HUDEP-2 (cell line): Measurements from ENCODE around the gene ZNRF2.
"Not testable (repeated sequence)": the region's sequence is repeated elsewhere in the genome, so short reads cannot be mapped to it uniquely, and the experiment has no call there.

Source experiments
- DNase-seq, 76 experiments: peaks; one replicate each; lab custom pipeline; 2025; ENCODE audit not compliant: unreplicated experiment in 76 of 76; lab: John Stamatoyannopoulos, UW

ZNRF2 gene

DNA sequence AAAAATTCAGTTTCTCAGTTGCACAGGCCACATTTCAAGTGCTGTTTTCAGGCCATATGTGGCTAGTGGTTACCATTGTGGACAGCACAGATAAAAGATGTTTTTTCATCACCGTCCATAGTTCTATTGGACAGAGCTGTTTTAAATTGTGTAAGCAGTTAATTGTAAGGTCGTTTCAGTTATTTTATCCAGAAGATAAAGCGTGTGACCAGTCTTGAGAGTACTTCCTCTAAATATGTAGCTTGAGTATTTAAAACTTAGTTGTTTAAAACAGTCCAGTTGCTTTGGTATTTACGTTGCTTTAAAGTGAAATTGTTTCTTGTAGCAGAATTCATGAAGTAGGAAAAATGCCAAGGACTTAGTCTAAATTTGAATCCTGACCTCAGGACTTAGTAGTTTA, 66.9 kb downstream of the ZNRF2 start:
- peak in 16 of 76 experiments; percentile 6 to 55 (median 36) for DNase-seq

DNA sequence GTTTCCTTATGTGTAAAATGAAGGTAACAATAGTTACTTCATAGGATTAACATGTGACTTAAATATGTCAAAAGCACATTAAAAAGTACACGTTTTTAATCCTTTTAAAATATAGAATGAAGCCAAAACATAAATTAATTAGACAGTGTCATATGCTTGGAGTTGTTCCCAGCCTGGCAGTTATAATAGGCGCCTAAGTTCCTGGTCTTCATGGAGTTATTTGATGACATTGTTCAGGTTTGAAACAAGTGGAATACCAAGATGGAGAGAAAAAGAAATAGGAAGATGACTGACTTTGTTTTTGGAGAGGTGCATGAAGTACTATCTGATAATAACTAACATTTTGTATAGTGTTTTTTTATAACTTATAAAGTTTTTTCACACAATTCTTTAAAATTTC, 67.3 kb downstream of the ZNRF2 start:
- peak in 1 of 76 experiments; percentile 20 for DNase-seq

DNA sequence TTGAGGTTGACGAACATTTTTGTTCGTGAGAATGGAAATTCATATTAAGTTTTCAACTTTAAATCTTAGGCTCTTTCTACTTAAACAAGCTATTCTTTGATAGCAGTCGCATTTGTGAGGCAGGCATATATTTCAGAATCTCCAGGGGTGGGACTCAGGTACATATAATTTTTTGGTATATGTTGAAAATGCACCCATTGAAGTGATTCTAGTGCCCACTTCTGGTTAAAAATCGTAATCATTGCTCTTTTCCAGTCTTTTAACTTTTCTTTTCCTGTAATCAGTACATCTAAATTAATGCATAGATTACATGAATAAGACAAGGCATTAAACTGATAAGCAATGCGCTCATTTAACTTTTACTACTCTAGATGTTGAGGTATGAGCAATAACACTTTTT, 67.8 kb downstream of the ZNRF2 start:
- DNase-seq: peak in 5 of 76 experiments; percentile 7 to 27 (median 20)

DNA sequence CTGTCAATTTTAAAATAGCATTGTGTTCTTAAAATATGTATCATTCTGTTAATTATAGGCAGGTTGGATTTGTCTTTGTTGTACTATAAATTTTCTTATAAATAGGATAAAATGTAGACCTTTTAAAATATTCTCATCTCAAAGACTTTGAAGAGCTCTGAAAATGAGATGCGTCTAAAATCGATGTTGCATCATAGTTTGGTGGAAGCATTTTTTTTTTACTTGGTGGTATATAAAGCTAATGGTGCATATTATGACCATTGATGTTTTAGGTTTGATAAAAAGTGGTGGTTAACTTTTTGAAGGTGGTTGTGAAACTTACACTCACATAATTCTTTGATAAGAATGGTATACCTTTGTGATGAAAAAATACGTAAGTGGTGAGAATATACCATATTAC, 69.1 kb downstream of the ZNRF2 start:
- no peak for DNase-seq

DNA sequence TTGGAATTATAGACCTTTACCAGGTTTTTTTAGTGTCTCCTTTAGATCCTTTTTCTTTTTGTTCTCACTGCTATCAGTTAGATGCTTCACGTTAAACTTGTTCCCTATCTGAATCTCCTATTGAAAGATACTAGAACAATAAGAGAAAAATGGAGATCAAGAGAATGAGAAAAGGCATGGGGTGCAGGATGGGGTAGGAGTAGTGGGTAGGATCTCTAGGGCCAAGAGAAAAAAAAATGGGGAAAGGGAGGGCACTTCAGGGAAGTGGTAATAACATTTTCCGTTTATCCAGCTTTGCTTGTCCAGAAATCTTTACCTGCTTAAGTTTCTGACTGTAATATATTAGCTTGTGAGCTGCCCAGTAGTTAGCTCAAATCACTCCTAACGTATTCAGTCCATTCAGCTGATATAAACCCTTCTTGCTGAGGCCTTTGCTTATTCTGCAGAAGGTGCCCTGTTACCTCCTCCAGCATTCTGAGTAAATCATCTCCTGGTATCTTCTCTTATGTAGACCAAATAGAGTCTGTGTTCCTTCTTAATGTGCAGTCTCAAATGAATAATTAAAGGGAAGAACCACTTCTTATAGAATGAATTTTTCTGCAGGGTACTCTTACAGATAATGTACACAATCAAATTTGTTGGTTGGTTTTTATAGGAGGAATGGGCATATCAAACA, 69.7 kb downstream of the ZNRF2 start:
- DNase-seq: no peak

DNA sequence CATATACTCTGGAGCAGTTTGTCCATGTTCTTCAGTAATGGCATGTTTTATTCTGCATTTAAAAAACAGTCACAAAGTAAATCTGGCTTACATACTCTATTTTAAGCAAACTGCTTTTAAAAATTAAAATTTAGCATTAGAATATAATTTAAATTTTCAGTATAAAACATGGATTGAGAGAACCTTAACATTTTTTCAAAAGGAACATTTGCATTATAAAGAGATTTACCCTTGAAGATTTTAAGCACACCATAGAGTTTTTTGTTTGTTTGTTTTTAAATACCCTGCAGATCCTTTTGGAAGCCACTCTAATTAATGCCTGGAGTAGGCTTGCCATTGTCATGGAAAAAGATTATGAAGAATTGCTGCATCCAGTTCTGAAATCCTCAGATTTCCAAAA, 70.4 kb downstream of the ZNRF2 start:
- no peak for DNase-seq

DNA sequence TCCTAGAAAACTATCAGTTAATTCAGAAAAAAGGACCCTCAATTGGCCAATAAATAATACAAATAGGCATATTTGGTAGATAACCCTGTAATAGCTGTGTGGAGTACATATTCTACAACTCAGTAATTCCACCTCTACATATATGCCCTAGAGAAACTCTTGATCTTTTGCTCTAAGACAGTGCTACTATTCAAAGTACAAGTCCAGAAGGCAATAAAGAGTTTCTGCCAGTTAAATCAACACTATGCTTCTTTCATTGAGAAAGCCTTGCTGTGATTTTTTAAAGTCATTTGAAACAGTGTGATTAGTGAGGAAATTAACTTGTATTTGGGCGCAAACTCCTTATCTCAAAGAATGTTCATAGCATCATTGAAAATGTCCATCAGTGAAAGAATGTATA, 75.6 kb downstream of the ZNRF2 start:
- no peak for DNase-seq

DNA sequence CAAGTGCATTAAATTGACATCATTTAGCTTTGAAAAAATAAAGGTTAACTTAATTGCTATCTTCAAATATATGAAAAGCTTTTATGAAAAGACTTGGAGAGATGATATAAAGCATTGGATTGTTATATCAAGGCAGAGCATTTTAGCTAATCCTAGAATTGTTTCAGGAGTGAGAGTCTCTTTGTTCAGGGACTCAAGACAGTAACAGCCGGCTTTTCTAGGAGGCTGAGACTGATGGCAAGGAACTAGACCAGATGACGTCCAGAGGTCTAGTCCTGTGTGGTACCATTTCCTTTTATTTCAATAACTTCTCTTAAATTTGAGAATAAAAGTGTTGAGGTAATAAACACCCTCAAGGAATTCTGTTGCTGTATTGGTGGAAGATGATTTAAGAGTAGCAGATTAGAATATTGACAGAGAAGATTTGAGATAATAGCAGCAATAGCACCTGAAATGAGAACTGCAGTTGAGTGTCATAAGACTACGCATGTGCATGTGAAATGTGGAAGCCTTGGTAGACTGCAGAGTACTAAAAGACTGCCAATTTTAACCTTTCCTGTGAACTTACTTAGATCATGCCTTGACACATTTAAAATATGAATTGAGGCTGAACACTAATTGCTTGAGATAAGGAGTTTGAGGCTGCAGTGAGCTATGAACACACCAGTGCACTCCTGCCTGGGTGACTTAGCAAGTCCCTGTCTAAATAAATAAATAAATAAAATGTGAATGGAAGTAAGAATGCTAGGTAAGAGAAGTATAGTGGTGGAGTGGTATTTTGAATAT, 79.6 kb downstream of the ZNRF2 start:
- peak in 6 of 76 experiments; percentile 2 to 32 (median 6) for DNase-seq

DNA sequence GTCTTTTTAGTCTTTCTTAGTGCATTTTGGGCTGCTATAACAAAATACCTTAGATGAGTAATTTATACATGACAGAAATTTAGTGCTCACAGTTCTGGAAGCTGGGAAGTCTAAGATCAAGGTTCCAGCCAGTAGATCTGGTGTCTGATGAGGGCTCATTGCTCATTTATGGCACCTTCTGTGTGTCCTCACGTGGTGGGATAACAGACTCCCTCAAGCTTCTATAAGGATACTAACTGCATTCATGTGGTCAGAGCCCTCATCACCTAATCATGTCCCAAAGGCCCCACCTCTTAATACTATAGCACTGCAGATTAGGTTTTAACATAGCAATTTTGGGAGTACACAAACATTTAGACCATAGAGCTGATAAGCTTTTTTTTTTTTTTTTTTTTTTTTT, 80.4 kb downstream of the ZNRF2 start:
- DNase-seq: no peak

DNA sequence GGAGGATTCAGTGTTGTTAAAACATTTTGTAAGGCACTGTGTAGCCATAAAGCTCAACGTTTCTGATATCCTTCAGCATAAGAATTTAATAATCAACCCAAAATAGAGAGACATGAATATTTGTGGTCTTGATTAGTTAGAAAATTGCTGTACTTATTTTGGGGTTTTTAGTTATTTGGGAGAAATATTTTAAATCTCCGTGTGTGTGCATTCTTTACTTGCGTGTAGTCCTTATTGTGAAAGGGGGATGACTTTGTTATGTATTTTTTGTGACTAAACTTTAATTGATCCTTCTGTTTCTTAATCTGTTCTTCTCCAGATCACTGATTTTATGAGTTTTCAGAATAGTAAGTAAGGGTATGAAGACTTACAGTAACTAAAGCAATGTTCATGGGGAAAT, 81.2 kb downstream of the ZNRF2 start:
- DNase-seq: no peak

DNA sequence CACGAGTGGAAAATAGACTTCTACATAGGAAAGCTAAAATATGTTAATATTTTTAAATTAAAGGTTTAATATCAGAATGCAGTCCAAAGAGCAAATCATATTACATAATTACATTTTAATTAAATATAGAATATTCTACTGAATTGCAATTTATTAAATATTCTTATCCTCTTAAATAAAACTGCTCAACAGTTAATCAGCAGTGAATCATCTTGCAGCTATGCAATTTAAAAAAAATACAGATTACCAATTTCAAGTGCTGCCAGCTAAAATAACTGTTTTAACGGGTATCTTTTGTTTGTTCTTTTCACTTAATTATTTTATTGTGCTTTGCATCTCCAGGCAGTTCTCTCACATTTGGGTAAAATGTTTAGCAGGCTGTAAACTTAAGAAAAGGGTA, 82.2 kb downstream of the ZNRF2 start:
- no peak for DNase-seq

DNA sequence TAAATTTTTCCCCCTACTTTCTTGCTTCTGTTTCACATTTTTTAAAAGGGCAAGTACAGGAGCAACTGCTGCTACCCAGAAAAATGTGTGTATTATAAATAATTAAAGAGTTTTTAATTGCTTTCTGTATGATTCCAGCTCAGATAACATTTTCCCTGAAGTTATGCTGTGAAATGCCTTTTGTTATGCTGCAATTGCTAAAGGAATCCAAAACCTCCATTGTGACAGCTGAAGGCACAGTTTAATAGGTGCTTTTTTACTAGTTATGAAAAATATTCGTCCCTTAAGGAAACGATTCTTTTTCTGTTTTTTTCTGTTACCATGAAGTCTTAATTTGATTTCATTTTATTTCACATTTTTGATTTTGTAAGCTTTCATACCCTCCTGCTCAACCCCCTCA, 83.2 kb downstream of the ZNRF2 start:
- no peak for DNase-seq

DNA sequence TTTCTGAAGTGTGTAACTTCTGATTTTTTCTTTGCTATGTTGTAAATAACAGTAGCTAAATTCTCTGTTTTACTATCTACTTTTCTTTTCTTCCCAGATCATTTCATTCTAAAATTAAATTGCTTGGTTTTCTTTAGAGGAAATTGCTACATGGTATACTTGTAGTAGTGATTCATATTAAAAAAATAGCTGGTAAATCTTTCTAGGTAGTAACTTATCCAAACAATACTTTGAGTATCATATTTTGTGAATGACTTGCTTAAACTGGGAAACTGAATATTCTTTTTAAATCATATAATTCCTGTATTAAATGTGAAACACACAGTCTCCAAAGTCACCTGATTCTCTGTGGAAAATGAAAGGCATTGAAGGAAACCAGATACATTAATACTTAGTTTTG, 85.5 kb downstream of the ZNRF2 start:
- DNase-seq: no peak

DNA sequence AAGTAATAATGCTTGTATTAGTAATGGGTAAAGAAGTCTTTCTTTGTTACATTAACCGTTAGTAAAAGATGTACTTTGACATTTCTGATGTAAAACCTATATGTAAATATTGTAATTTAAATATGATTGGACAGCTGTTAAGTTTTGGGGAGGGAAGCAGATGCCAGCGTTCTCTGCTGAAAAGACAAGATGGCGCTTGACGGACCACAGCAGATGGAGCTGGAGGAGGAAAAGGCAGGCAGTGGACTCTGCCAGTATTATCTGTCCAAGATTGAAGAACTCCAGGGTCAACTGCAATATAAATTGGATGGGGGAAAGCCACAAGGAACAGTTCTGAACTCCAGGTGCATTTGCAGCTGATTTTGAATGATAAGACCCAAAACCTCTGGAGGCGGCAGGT, 86.9 kb downstream of the ZNRF2 start:
- DNase-seq: no peak

DNA sequence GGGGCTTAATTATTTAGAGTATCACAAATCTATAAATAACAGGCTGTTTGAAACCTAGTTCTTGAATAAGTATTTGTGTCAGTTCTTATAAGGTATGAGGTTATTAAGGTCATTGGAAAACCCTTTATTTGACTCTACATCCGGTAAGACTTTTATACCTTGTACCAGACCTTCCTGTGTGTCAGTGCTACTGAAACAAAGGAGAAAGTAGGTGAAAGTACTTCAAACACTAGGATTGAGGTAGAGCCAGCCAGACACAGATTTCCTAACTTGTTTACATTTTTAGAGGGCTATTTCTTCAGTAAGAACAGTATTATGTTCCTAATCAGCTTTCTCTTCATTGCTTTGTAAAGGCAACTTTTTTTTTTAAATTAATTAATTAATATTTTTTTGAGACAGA, 93.9 kb downstream of the ZNRF2 start:
- no peak for DNase-seq

DNA sequence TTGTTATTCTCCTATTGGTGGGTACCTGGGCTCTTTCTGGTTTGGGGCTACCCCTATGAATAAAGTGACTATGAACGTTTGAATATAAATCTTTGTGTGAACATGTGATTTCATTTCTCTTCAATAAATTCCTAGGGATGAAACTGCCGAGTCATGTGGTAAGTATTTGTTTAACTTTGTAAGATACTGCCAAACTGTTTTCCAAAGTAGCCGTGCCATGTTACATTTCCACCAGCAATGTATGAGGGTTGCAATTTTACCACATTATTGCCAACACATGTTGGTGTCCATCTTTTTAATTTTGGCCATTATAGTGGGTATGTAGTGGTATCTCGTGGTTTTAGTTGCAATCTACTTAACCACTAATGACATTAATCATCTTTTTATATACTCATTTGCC, 94.7 kb downstream of the ZNRF2 start:
- no peak for DNase-seq

DNA sequence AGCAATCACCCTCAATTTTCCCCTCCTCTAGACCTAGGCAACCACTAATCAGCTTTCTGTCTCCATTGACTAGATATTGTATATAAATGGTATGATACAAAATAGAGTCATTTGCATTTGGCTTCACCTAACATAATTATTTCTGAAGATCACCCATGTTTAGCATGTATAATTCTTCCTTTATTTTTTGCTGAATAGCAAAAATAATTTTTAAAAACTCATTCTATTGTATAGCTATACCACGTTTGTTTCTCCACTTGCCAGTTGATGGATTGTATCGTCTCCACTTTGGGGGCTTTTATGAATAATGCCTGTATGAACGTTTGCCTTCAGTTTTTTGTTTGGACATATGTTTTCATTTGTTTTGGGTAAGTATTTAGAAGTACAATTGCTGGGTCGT, 95.3 kb downstream of the ZNRF2 start:
- DNase-seq: no peak

DNA sequence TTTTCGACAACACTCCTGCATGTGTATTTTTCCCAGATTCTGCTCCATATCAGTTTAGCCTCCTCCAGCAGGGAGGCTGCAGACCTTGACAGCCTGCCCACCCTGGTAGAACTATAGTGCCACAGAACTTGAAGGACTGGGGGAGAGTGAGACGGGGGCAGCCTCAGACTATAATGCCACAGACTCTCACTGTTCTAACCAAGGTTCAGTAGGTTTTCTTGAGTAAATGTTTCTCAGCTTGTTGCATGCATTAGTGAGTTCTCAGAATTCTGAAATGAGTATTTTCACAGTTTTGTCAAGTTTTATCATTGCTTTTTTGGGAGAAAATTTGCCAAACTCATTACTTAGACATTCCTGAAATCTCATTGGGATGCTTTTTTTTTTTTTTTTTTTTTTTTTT, 95.9 kb downstream of the ZNRF2 start:
- no peak for DNase-seq

DNA sequence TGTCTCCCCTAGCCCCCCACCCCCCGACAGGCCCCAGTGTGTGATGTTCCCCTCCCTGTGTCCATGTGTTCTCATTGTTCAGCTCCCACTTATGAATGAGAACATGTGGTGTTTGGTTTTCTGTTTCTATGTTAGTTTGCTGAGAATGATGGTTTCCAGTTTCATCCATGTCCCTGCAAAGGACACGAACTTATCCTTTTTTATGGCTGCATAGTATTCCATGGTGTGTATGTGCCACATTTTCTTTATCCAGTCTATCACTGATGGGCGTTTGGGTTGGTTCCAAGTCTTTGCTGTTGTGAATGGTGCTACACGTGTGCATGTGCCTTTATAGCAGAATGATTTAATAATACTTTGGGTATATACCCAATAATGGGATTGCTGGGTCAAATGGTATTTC, 96.4 kb downstream of the ZNRF2 start:
- DNase-seq: not testable (repeated sequence)

DNA sequence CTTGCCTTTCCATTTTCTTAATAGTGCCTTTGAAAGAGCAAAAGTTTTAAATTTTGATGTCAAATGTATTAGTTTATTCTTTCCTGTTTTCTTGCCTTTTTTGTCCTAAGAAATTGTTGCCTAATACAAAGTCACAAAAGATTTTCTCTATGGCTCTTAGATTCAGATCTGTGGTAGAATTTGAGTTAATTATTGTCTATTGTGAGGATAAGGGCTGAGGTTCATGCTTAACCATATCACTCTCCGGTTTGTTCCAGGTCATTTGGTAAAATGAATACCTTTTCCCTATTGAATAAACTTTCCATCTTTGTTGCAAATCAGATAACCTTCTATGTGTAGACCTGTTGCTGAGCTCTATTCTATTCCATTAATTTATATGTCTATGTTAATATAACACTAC, 98.2 kb downstream of the ZNRF2 start:
- no peak for DNase-seq

DNA sequence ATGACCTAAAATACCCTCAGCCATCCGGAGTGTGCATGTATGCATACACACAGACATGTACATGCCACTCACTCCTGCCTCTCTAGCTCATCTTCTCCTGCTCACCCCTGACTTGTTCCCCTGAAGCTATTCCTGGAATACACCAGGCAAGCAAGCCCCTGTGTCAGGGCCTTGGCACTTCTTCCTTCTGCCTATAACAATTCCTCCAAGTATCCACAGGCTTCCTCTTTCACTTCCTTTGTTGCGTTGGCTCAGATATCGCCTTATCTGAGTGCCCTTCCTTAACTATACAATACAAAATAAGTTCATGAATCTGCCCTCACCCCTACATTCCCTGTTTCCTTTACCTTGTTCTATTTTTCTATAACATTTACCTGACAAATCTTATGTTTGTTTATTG, 105.4 kb downstream of the ZNRF2 start:
- no peak for DNase-seq
